ENCODE data around the gene PPM1K. TPM values are rescaled to one million over a fixed set of nuclear protein-coding genes. Genes with fewer than 3 reads are reported as not detected.

The PPM1K gene
- total and polyA plus RNA-seq, 2 donors (not counting 3 experiments of a cell fraction or from before 2014, with no cell fraction given) = 4.0 to 8.6 TPM

GRCh38 chr4:88242144-88242543, 42.2 kb downstream of the PPM1K start:
- Histone ChIP-seq H3K27ac (ENCODE audit: insufficient read depth, low read depth, low read length) (no peak overlapping the region), H3K9ac (replicated peaks; ENCODE audit: extremely low read depth, insufficient read depth, low read length) (no peak overlapping the region), H3K9me3 (replicated peaks; ENCODE audit: control insufficient read depth, insufficient read depth, low read length) (no peaks in the 10 kb centered on the region), H3K4me2 (ENCODE audit: insufficient read depth, low read length) (no peak overlapping the region), H3K4me3 (replicated peaks in 1 of 3; ENCODE audit: insufficient read depth in 1 of 3, low read depth in 1 of 3, low read length in 3 of 3) (no peak overlapping the region), H3K4me1 (ENCODE audit: control insufficient read depth, extremely low read depth, insufficient read depth, low read length) (no peaks in the 10 kb centered on the region), H3K9me1 (replicated peaks; ENCODE audit: control insufficient read depth, extremely low read depth, insufficient read depth, low read length) (no peaks in the 10 kb centered on the region), H3K36me3 (ENCODE audit: control insufficient read depth in 2 of 2, extremely low read depth in 1 of 2, insufficient read depth in 2 of 2, low read length in 2 of 2) (no peaks in the 10 kb centered on the region), H3K79me2 (ENCODE audit: control insufficient read depth, insufficient read depth, low read length) (no peaks in the 10 kb centered on the region), H3K27me3 (ENCODE audit: control insufficient read depth in 2 of 2, insufficient read depth in 2 of 2, low read length in 2 of 2) (no peaks in the 10 kb centered on the region), H4K20me1 (replicated peaks; ENCODE audit: control insufficient read depth, extremely low read depth, insufficient read depth, low read length) (no peaks in the 10 kb centered on the region), H2AFZ (ENCODE audit: low read depth, low read length) (no peak overlapping the region)
- ChIA-PET CTCF (interaction anchor here (1.4 to 1.8 kb wide), 2 partner anchors 20 to 64 kb away, joined by 4 to 5 read pairs; no protein-coding TSS in a partner anchor), POLR2A (no interaction called here)
- BruUV-seq (replicated peaks) = no TSS peak
- intact Hi-C loops (cut with micrococcal nuclease) (no loop called here), dilution Hi-C loops (cut with MboI; ENCODE audit: extremely low pct_ligation_motif_present, low sequenced_read_pairs) (no loop called here)
- TF ChIP-seq POLR2A (IDR thresholded peaks at IDR 0.05; ENCODE audit: low read depth, low read length) (no peak), MYC (IDR thresholded peaks at IDR 0.05; ENCODE audit: low read depth, low read length) (no peak), CTCF (IDR thresholded peaks at IDR 0.05; ENCODE audit: extremely low read depth in 1 of 2, insufficient read depth in 1 of 2, low read depth in 1 of 2, low read length in 2 of 2) (no peak), FOS (IDR thresholded peaks at IDR 0.05; ENCODE audit: borderline replicate concordance, insufficient read depth, low read length) (no peak), MAX (IDR thresholded peaks at IDR 0.05; ENCODE audit: insufficient read depth, insufficient read length) (no peak), EZH2 (IDR thresholded peaks at IDR 0.05; ENCODE audit: borderline replicate concordance, low read depth, low read length, severe bottlenecking) (no peak), POLR2AphosphoS5 (IDR thresholded peaks at IDR 0.05; ENCODE audit: insufficient read depth, low read depth, low read length) (no peak), JUN (IDR thresholded peaks at IDR 0.05; ENCODE audit: borderline replicate concordance, insufficient read depth, insufficient read length, low read depth) (no peak), GATA2 (IDR thresholded peaks at IDR 0.05; ENCODE audit: insufficient read depth, insufficient read length, low read depth, low read length) (no peak)
- DNase-seq (ENCODE audit: low read depth, low spot score) (no peak), FAIRE-seq (no peak)
